ENCODE measurements around the gene NOP9.

DNA sequence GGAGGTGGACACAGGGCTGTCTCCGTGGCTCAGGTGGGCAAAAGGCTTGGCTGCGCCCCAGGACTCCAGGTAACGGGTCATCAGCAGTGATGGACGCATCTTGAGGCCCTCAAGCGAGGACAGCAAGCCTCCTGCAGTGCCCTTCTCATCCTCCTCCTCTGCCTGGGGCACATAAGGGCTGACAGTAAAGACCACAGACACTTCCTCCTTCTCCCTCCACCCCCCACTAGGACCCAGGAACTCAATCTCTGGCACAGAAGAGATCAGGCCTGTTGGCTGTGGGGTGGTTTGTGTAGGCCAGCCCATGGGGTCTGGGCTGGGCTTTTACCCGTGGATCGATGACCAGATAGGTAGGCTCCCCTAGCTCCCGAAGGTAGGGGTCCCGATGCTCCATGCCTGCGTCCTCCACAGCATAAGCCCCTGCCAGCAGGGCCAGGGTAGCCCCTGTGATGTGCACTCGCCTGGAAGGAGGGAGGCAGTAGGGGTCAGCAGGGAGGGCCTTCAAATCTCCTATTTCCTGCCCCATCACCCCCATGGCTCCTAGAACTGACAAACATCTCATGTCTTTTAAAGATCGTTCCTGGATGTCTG, 29.5 kb downstream of the NOP9 start:
- TF ChIP-seq, protein P1, sequence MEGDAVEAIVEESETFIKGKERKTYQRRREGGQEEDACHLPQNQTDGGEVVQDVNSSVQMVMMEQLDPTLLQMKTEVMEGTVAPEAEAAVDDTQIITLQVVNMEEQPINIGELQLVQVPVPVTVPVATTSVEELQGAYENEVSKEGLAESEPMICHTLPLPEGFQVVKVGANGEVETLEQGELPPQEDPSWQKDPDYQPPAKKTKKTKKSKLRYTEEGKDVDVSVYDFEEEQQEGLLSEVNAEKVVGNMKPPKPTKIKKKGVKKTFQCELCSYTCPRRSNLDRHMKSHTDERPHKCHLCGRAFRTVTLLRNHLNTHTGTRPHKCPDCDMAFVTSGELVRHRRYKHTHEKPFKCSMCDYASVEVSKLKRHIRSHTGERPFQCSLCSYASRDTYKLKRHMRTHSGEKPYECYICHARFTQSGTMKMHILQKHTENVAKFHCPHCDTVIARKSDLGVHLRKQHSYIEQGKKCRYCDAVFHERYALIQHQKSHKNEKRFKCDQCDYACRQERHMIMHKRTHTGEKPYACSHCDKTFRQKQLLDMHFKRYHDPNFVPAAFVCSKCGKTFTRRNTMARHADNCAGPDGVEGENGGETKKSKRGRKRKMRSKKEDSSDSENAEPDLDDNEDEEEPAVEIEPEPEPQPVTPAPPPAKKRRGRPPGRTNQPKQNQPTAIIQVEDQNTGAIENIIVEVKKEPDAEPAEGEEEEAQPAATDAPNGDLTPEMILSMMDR (IDR thresholded peaks at IDR 0.05; ENCODE audit: low read length): no peak
- TF ChIP-seq EZH2 (IDR thresholded peaks at IDR 0.05; ENCODE audit: borderline replicate concordance, low read length): no peak
